HFFc6 (cell line): ENCODE measurements around the gene IQGAP2. TPM values are rescaled to one million over a fixed set of nuclear protein-coding genes. Genes with fewer than 3 reads are reported as not detected.

Experiments used
- DNase-seq: peaks from one replicate; pipeline ENCODE4 v3.0.0-alpha.2; 2018
- H3K27ac Mint-ChIP-seq: 2 replicates; pipeline ENCODE4 v1.8.0; 2020; ENCODE audit warnings: mild to moderate bottlenecking, mixed read lengths
- H3K27me3 Mint-ChIP-seq: 2 replicates; pipeline ENCODE4 v1.8.0; 2021; ENCODE audit warnings: mild to moderate bottlenecking, moderate library complexity, mixed read lengths; ENCODE audit not compliant: insufficient read depth
- H3K36me3 Mint-ChIP-seq: 2 replicates; pipeline ENCODE4 v1.8.0; 2021; ENCODE audit warnings: low read depth, mixed read lengths
- H3K4me1 Mint-ChIP-seq: 2 replicates; pipeline ENCODE4 v1.8.0; 2020; ENCODE audit warnings: low read depth, mixed read lengths
- H3K4me3 Mint-ChIP-seq: 2 replicates; pipeline ENCODE4 v1.8.0; 2020; ENCODE audit warnings: mild to moderate bottlenecking, moderate library complexity, mixed read lengths
- H3K9me3 Mint-ChIP-seq: 2 replicates; pipeline ENCODE4 v1.8.0; 2020; ENCODE audit warnings: mild to moderate bottlenecking, mixed read lengths
- CTCF ChIP-seq: fragments of 200-600 bp; sonication (generic); IDR thresholded peaks from 2 replicates; pipeline ENCODE4 v1.5.0; 2021; ENCODE audit warnings: antibody characterized with exemption, mild to moderate bottlenecking
- total RNA-seq, 6 experiments: library from RNA; stranded (reverse); fragmentation: NEBNext Ultra II Directional; extraction: Animal tissue kit (Norgen Biotek cat#: 25700); gene quantifications; 2 replicates in 1 of 6; 3 replicates in 5 of 6; pipeline ENCODE4 v1.2.3, GENCODE V29; 2021

Gene IQGAP2
- total RNA-seq, 6 experiments from 2014 or later, result 0.09 to 0.47 (median 0.21) TPM; not detected in 1

- Mint-ChIP-seq H3K4me3 (no peak overlapping the region), H3K36me3 (no peaks in the 10 kb centered on the region), H3K27ac (no peak overlapping the region), H3K27me3 (peaks cover 10% of the 10 kb centered on the region), H3K4me1 (no peaks in the 10 kb centered on the region), H3K9me3 (no peaks in the 10 kb centered on the region)
- DNase-seq, result no peak
- no peak for TF ChIP-seq CTCF
These were observed 354.0 kb downstream of the IQGAP2 start for GRCh38 chr5:76757049-76757448.

Other genes with a start within 250 kb of the IQGAP2 start
- 10 to 100 TPM; 40.8 to 87.2 (median 54.3) TPM for gene F2RL2, start 220.1 kb downstream of the IQGAP2 start, total RNA-seq